Measurements from ENCODE around the gene PEMT.
A peak's percentile ranks its signal among the peaks of the same experiment; 100 is the strongest.

Gene PEMT

GRCh38 chr17:17497845-17498520 is 93.5 kb downstream of the PEMT start:
- Histone ChIP-seq H3K36me3 (ENCODE audit: low read length) (no peaks in the 10 kb centered on the region), H3K27ac (ENCODE audit: low read depth, low read length) (no peak overlapping the region), H3K9me2 (replicated peaks; ENCODE audit: insufficient read depth, low read length) (no peaks in the 10 kb centered on the region), H3K79me2 (ENCODE audit: insufficient read depth, low read length) (no peaks in the 10 kb centered on the region), H4K20me1 (ENCODE audit: low read depth, low read length) (no peaks in the 10 kb centered on the region; the same call in 1 of the 2 replicates), H3K9me3 (ENCODE audit: insufficient read depth, low read length) (no peaks in the 10 kb centered on the region), H3K4me2 (ENCODE audit: low read depth, low read length, poor library complexity, severe bottlenecking) (no peak overlapping the region), H3K4me3 (ENCODE audit: insufficient read depth, low read length, poor library complexity, severe bottlenecking) (no peak overlapping the region), H3F3A (ENCODE audit: insufficient read depth) (no peaks in the 10 kb centered on the region), H3K9ac (ENCODE audit: low read length) (no peak overlapping the region), H2AFZ (ENCODE audit: low read depth, low read length, severe bottlenecking) (no peak overlapping the region), H3K27me3 (ENCODE audit: low read length) (no peaks in the 10 kb centered on the region)
- TF ChIP-seq EZH2phosphoT487 (conservative IDR thresholded peaks at IDR 0.05; ENCODE audit: low read length) = no peak
- TF ChIP-seq CTCF (IDR thresholded peaks at IDR 0.05; ENCODE audit: insufficient read depth, low read length, poor library complexity, severe bottlenecking) = no peak

DNA sequence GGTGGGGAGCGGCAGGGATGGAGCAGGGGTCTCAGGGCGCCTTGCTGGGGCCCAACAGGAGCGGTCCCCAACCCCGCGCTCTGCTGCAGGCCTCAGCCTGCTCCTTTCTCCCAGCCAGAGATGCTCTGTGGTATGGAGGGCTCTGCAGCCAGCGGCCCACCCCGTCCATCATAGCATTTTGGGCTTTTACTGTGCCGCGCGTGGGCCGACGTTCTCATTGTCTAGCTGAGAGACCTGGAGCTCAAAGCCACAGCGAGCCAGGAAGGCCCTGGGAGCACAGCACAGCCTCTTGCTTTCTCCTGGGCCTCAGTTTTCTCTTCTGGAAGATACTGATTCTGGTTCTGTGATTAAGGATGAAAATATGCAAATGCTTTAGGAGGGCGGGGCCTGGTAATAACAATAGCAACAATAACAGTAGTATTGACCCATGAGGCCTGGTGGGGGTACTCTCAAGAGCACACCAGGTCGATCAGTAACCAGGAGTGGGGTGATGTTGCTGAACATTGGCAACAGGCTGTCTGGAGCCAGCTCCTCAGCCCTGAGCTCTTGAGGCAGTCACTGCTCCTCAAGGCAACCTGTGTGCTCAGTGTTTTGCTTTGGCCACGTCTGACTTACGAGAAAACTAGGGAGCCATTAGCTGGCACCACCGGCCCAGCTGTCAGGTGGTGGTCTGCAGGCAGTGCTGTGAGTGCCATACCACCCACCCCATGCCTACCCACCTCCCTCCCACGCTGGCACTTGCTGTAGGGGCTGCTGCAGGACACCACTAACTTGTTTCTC is 94.3 kb downstream of the PEMT start:
- Histone ChIP-seq H4K20me1 (ENCODE audit: low read depth, low read length) (no peaks in the 10 kb centered on the region; the same call in 1 of the 2 replicates), H3K9me2 (replicated peaks; ENCODE audit: insufficient read depth, low read length) (no peaks in the 10 kb centered on the region), H3K79me2 (ENCODE audit: insufficient read depth, low read length) (no peaks in the 10 kb centered on the region), H3K4me2 (ENCODE audit: low read depth, low read length, poor library complexity, severe bottlenecking) (peak overlapping the region; percentile 7), H2AFZ (ENCODE audit: low read depth, low read length, severe bottlenecking) (no peak overlapping the region), H3F3A (ENCODE audit: insufficient read depth) (no peaks in the 10 kb centered on the region), H3K27me3 (ENCODE audit: low read length) (no peaks in the 10 kb centered on the region), H3K4me3 (ENCODE audit: insufficient read depth, low read length, poor library complexity, severe bottlenecking) (no peak overlapping the region), H3K27ac (ENCODE audit: low read depth, low read length) (no peak overlapping the region), H3K9ac (ENCODE audit: low read length) (peak overlapping the region; percentile 34; the same call in 1 of the 2 replicates), H3K36me3 (ENCODE audit: low read length) (no peaks in the 10 kb centered on the region), H3K9me3 (ENCODE audit: insufficient read depth, low read length) (no peaks in the 10 kb centered on the region)
- no peak for TF ChIP-seq EZH2phosphoT487 (conservative IDR thresholded peaks at IDR 0.05; ENCODE audit: low read length)

GRCh38 chr17:17496189-17497064 is 95.1 kb downstream of the PEMT start, which contains the start of gene RASD1:
Gene RASD1, minus strand, starts transcription at chr17:17496395. Its CDS starts 214 bp downstream, at chr17:17496181.
- H3K9ac ChIP-seq (ENCODE audit: low read length) = peak within 1 kb of the TSS; percentile 34; the same call in 1 of the 2 replicates
- no peaks in the 10 kb centered on the region for H3K27me3 ChIP-seq (ENCODE audit: low read length)
- H3K4me3 ChIP-seq (ENCODE audit: insufficient read depth, low read length, poor library complexity, severe bottlenecking) = peak within 1 kb of the TSS; percentile 42
- no peaks in the 10 kb centered on the region; the same call in 1 of the 2 replicates for H4K20me1 ChIP-seq (ENCODE audit: low read depth, low read length)
- H3F3A ChIP-seq (ENCODE audit: insufficient read depth) = no peaks in the 10 kb centered on the region
- no peaks in the 10 kb centered on the region for H3K36me3 ChIP-seq (ENCODE audit: low read length)
- H2AFZ ChIP-seq (ENCODE audit: low read depth, low read length, severe bottlenecking) = peak within 1 kb of the TSS; percentile 48
- H3K9me2 ChIP-seq (replicated peaks; ENCODE audit: insufficient read depth, low read length) = no peaks in the 10 kb centered on the region
- no peaks in the 10 kb centered on the region for H3K9me3 ChIP-seq (ENCODE audit: insufficient read depth, low read length)
- H3K4me2 ChIP-seq (ENCODE audit: low read depth, low read length, poor library complexity, severe bottlenecking) = peak within 1 kb of the TSS; percentile 61
- no peak within 1 kb of the TSS for H3K27ac ChIP-seq (ENCODE audit: low read depth, low read length)
- peak; percentile 89 for TF ChIP-seq CTCF (IDR thresholded peaks at IDR 0.05; ENCODE audit: insufficient read depth, low read length, poor library complexity, severe bottlenecking)
- no peak for TF ChIP-seq EZH2phosphoT487 (conservative IDR thresholded peaks at IDR 0.05; ENCODE audit: low read length)
- H3K79me2 ChIP-seq (ENCODE audit: insufficient read depth, low read length) = no peaks in the 10 kb centered on the region

Measured in SU-DHL-6 (cell line).